Smooth muscle cell (in vitro differentiated cells): ENCODE results near the gene FASLG. TPM values are rescaled to one million over a fixed set of nuclear protein-coding genes. Genes with fewer than 3 reads are reported as not detected.

Experiments
- DNase-seq: peaks from one replicate; lab custom pipeline; 2025; ENCODE audit not compliant: unreplicated experiment; lab: John Stamatoyannopoulos, UW
- H2AFZ ChIP-seq: fragments of 200-600 bp; sonication (generic); 2 replicates; pipeline ENCODE4 v1.6.0; 2016; ENCODE audit warnings: antibody characterized with exemption, low read depth, mild to moderate bottlenecking
- H3F3A ChIP-seq: fragments of 200-600 bp; sonication (generic); 2 replicates; pipeline ENCODE4 v1.6.0; 2017; ENCODE audit warnings: antibody characterized with exemption, low read depth
- H3K27ac ChIP-seq: fragments of 200-600 bp; sonication (generic); 2 replicates; pipeline ENCODE4 v1.5.1; 2016; ENCODE audit warnings: low read depth, mild to moderate bottlenecking
- H3K27me3 ChIP-seq: fragments of 200-600 bp; sonication (generic); 2 replicates; pipeline ENCODE4 v1.6.1; 2016; ENCODE audit warnings: low read depth, mild to moderate bottlenecking
- H3K36me3 ChIP-seq: fragments of 200-600 bp; sonication (generic); 2 replicates; pipeline ENCODE4 v1.5.1; 2016; ENCODE audit warnings: low read depth
- H3K4me1 ChIP-seq: fragments of 200-600 bp; sonication (generic); 2 replicates; pipeline ENCODE4 v1.5.1; 2016; ENCODE audit warnings: low read depth
- H3K4me2 ChIP-seq: fragments of 200-600 bp; sonication (generic); 2 replicates; pipeline ENCODE4 v1.6.0; 2016; ENCODE audit warnings: mild to moderate bottlenecking
- H3K4me3 ChIP-seq: fragments of 200-600 bp; sonication (generic); 2 replicates; pipeline ENCODE4 v1.5.1; 2016; ENCODE audit warnings: mild to moderate bottlenecking
- H3K79me2 ChIP-seq: fragments of 200-600 bp; sonication (generic); 2 replicates; pipeline ENCODE4 v1.6.0; 2016; ENCODE audit warnings: low read depth, mild to moderate bottlenecking
- H3K9ac ChIP-seq: fragments of 200-600 bp; sonication (generic); 2 replicates; pipeline ENCODE4 v1.6.0; 2016; ENCODE audit warnings: low read depth
- H3K9me3 ChIP-seq: fragments of 200-600 bp; sonication (generic); replicated peaks from 2 replicates; pipeline ENCODE4 v1.5.1; 2016; ENCODE audit warnings: low read depth
- H4K20me1 ChIP-seq: fragments of 200-600 bp; sonication (generic); 2 replicates; pipeline ENCODE4 v1.6.0; 2016; ENCODE audit warnings: low read depth
- CTCF ChIP-seq: fragments of 200-600 bp; sonication (generic); IDR thresholded peaks from 2 replicates; pipeline ENCODE4 v1.5.1; 2017; ENCODE audit warnings: borderline replicate concordance, mild to moderate bottlenecking, antibody characterized with exemption; ENCODE audit not compliant: insufficient read depth, poor library complexity, severe bottlenecking
- WGBS: methylation state at CpG from one replicate; pipeline ENCODE4 v1.1.7; 2016; ENCODE audit warnings: low lambda C conversion rate; 5-methylcytosine and 5-hydroxymethylcytosine counted together
- polyA plus RNA-seq: library from polyadenylated mRNA; unstranded; fragments of >200 nt; fragmentation: Nextera tagmentation; extraction: Ambion mirVana; gene quantifications from 2 replicates; pipeline ENCODE4 v1.2.1, GENCODE V29; 2016
- total RNA-seq: library from RNA; depleted of rRNA; stranded (reverse); fragments of >200 nt; gene quantifications from 2 replicates; pipeline ENCODE4 v1.2.3, GENCODE V29; 2014

FASLG gene
- total and polyA plus RNA-seq, 2 experiments from 2014 or later = not detected

- WGBS = 92% methylated on average over 3 of the region's 3 CpGs
Observed at GRCh38 chr1:172700556-172700955, 41.7 kb downstream of the FASLG start.

GRCh38 chr1:172704001-172704400 lies 45.1 kb downstream of the FASLG start:
- 97% methylated on average over 1 of the region's 1 CpG for WGBS
- TF ChIP-seq CTCF = no peak
- H3K9ac ChIP-seq = no peak overlapping the region

More at GRCh38 chr1:172700556-172700955, 41.7 kb downstream of the FASLG start:
- Histone ChIP-seq H2AFZ (no peak overlapping the region), H3K27me3 (no peaks in the 10 kb centered on the region), H3K4me3 (no peak overlapping the region), H3K9ac (no peak overlapping the region), H3K9me3 (no peaks in the 10 kb centered on the region), H3K36me3 (no peaks in the 10 kb centered on the region), H3K4me2 (no peak overlapping the region), H3K79me2 (no peaks in the 10 kb centered on the region), H3K27ac (no peak overlapping the region), H3K4me1 (no peaks in the 10 kb centered on the region), H3F3A (no peaks in the 10 kb centered on the region), H4K20me1 (no peaks in the 10 kb centered on the region)
- DNase-seq = no peak
- no peak for TF ChIP-seq CTCF

GRCh38 chr1:172704420-172705210 lies 45.7 kb downstream of the FASLG start:
- Histone ChIP-seq H2AFZ (no peak overlapping the region), H3K4me2 (no peak overlapping the region), H3K9ac (no peak overlapping the region), H3K36me3 (no peaks in the 10 kb centered on the region), H3K9me3 (no peaks in the 10 kb centered on the region), H3K4me3 (no peak overlapping the region), H3K79me2 (no peaks in the 10 kb centered on the region), H3K27me3 (no peaks in the 10 kb centered on the region), H3K27ac (no peak overlapping the region), H4K20me1 (no peaks in the 10 kb centered on the region), H3K4me1 (no peaks in the 10 kb centered on the region), H3F3A (no peaks in the 10 kb centered on the region)
- TF ChIP-seq CTCF = no peak
- DNase-seq = no peak
- 92% methylated on average over 2 of the region's 2 CpGs for WGBS

More at GRCh38 chr1:172704001-172704400, 45.1 kb downstream of the FASLG start:
- no peaks in the 10 kb centered on the region for H3K36me3 ChIP-seq
- H4K20me1 ChIP-seq = no peaks in the 10 kb centered on the region
- no peak overlapping the region for H3K27ac ChIP-seq
- no peaks in the 10 kb centered on the region for H3F3A ChIP-seq
- no peak overlapping the region for H3K4me2 ChIP-seq
- no peaks in the 10 kb centered on the region for H3K79me2 ChIP-seq
- H3K27me3 ChIP-seq = no peaks in the 10 kb centered on the region
- H3K4me3 ChIP-seq = no peak overlapping the region
- H2AFZ ChIP-seq = no peak overlapping the region
- H3K4me1 ChIP-seq = no peaks in the 10 kb centered on the region
- DNase-seq = no peak
- H3K9me3 ChIP-seq = no peaks in the 10 kb centered on the region

GRCh38 chr1:172708452-172708851 lies 49.5 kb downstream of the FASLG start:
- Histone ChIP-seq H3K9me3 (no peaks in the 10 kb centered on the region), H3K4me2 (no peak overlapping the region), H2AFZ (no peak overlapping the region), H3K27ac (no peak overlapping the region), H3K9ac (no peak overlapping the region), H3F3A (no peaks in the 10 kb centered on the region), H3K4me3 (no peak overlapping the region), H3K4me1 (no peaks in the 10 kb centered on the region), H3K27me3 (no peaks in the 10 kb centered on the region), H3K79me2 (no peaks in the 10 kb centered on the region), H3K36me3 (no peaks in the 10 kb centered on the region), H4K20me1 (no peaks in the 10 kb centered on the region)
- WGBS = 47% methylated on average over 2 of the region's 2 CpGs
- no peak for DNase-seq
- no peak for TF ChIP-seq CTCF
